GM12878 (cell line): Measurements from ENCODE around the gene FFAR2. TPM values are rescaled to one million over a fixed set of nuclear protein-coding genes. Genes with fewer than 3 reads are reported as not detected.

Experiments
- ATAC-seq: fragments of 200-7000 bp; cut with Tn5 transposase; 3 replicates; pipeline ENCODE4 v1.9.1; 2020; ENCODE audit warnings: mild to moderate bottlenecking, moderate library complexity
- BruUV-seq: library from RNA; stranded (reverse); fragments of 400-500 nt; replicated peaks from 2 replicates; lab custom pipeline; 2021; lab: Mats Ljungman, UMichigan
- CTCF ChIA-PET: fragments of 300-600 bp; sonication (Branson Sonifier 250); formaldehyde crosslinking; extraction: SDS; loops from one replicate; lab custom pipeline; 2021; ENCODE audit warnings: inconsistent platforms; lab: Yijun Ruan, JAX
- POLR2A ChIA-PET: fragments of 350-600 bp; formaldehyde crosslinking; extraction: SDS; loops from one replicate; lab custom pipeline; 2021; ENCODE audit warnings: inconsistent platforms; lab: Charles Lee
- RAD21 ChIA-PET: fragments of 300-600 bp; sonication (Branson Sonifier 250); formaldehyde crosslinking; loops from one replicate; lab custom pipeline; 2023; ENCODE audit warnings: antibody characterized with exemption; ENCODE audit not compliant: unreplicated experiment; lab: Charles Lee
- SMC1A ChIA-PET: fragments of 300-600 bp; sonication (Branson Sonifier 250); formaldehyde crosslinking; loops from one replicate; lab custom pipeline; 2023; ENCODE audit not compliant: unreplicated experiment, uncharacterized antibody; lab: Charles Lee
- DNase-seq: peaks from one replicate; pipeline ENCODE4 v3.0.0-alpha.2; 2011; ENCODE audit warnings: low read depth, low spot score
- FAIRE-seq: peaks from 3 replicates; lab custom pipeline; 2011; peaks lifted over from hg19 to GRCh38; lab: Jason Lieb, UNC
- H2AFZ ChIP-seq: 2 replicates; pipeline ENCODE4 v1.6.0; 2011; ENCODE audit warnings: low read depth, low read length, control low read depth; ENCODE audit not compliant: control insufficient read depth
- H3K27ac ChIP-seq: 2 replicates; pipeline ENCODE4 v1.5.1; 2011; ENCODE audit warnings: control low read depth; ENCODE audit not compliant: control insufficient read depth, insufficient read depth
- H3K27me3 ChIP-seq, 2 experiments: replicated peaks in 1 of 2; 2 replicates each; pipeline versions ENCODE4 v1.6.0 to v1.6.1; 2011; ENCODE audit warnings: low read length in 1 of 2; ENCODE audit not compliant: control insufficient read depth in 2 of 2, insufficient read depth in 2 of 2
- H3K36me3 ChIP-seq, 2 experiments: 2 replicates each; pipeline ENCODE4 v1.5.1; 2011; ENCODE audit warnings: low read length in 1 of 2; ENCODE audit not compliant: control insufficient read depth in 2 of 2, insufficient read depth in 2 of 2
- H3K4me1 ChIP-seq: 2 replicates; pipeline ENCODE4 v1.6.1; 2011; ENCODE audit warnings: mild to moderate bottlenecking, low read length, moderate library complexity, mixed read lengths; ENCODE audit not compliant: control insufficient read depth, insufficient read depth
- H3K4me2 ChIP-seq: 2 replicates; pipeline ENCODE4 v1.6.0; 2011; ENCODE audit warnings: control low read depth; ENCODE audit not compliant: control insufficient read depth, insufficient read depth
- H3K4me3 ChIP-seq: fragments of 200-600 bp; sonication (generic); 2 replicates; pipeline ENCODE4 v1.5.1; 2016
- H3K79me2 ChIP-seq: 2 replicates; pipeline ENCODE4 v1.6.0; 2011; ENCODE audit warnings: low read length; ENCODE audit not compliant: control insufficient read depth, insufficient read depth
- H3K9ac ChIP-seq: 2 replicates; pipeline ENCODE4 v1.8.0; 2011; ENCODE audit warnings: low read length, control low read depth, mixed read lengths; ENCODE audit not compliant: control insufficient read depth, insufficient read depth
- H3K9me3 ChIP-seq: replicated peaks from 3 replicates; pipeline ENCODE4 v1.5.1; 2011; ENCODE audit warnings: mild to moderate bottlenecking, low read length; ENCODE audit not compliant: control insufficient read depth, insufficient read depth
- H4K20me1 ChIP-seq: 2 replicates; pipeline ENCODE4 v1.6.0; 2011; ENCODE audit not compliant: control insufficient read depth, insufficient read depth
- BMI1 ChIP-seq: fragments of 450-650 bp; IDR thresholded peaks from 2 replicates; pipeline ENCODE4 v1.6.1; 2016; ENCODE audit warnings: mild to moderate bottlenecking, moderate library complexity, borderline replicate concordance
- ESRRA ChIP-seq: IDR thresholded peaks from 2 replicates; pipeline ENCODE4 v1.6.1; 2012; ENCODE audit warnings: mild to moderate bottlenecking, low read length, improper control_type of control experiment
- NBN ChIP-seq: fragments of 450-650 bp; IDR thresholded peaks from 2 replicates; pipeline ENCODE4 v1.6.1; 2016
- WGBS: methylation state at CpG from one replicate; pipeline ENCODE4 v1.1.6; 2016; ENCODE audit warnings: low lambda C conversion rate; ENCODE audit not compliant: insufficient replicate concordance, insufficient coverage; ENCODE audit errors: missing lambda C conversion rate; 5-methylcytosine and 5-hydroxymethylcytosine counted together
- in situ Hi-C: fragments of 300-500 bp; cut with MboI; formaldehyde crosslinking; loops from 9 replicates; pipeline ENCODE4 v1.14.3; 2018; ENCODE audit warnings: mixed read lengths
- intact Hi-C: fragments of 100-400 bp; cut with micrococcal nuclease; formaldehyde crosslinking; loops from one replicate; pipeline ENCODE4 v1.14.2; 2022; ENCODE audit not compliant: unreplicated experiment
- polyA plus RNA-seq, 11 experiments: library from polyadenylated mRNA; depleted of rRNA in 4 of 11; unstranded in 6 of 11; stranded (reverse) in 5 of 11; fragments of >200 nt; fragmentation: Nextera tagmentation in 4 of 11; fragmentation: Illumina TruSeq in 1 of 11; extraction: Ambion mirVana in 4 of 11; extraction: Trizol in 1 of 11; gene quantifications; 1 replicate in 1 of 11; 2 replicates in 10 of 11; pipeline versions ENCODE4 v1.2.1 to v1.2.3, GENCODE V29; 2011 to 2016; ENCODE audit warnings: inconsistent platforms in 2 of 11, missing spikeins in 2 of 11, low read depth in 1 of 11
- total RNA-seq, 4 experiments: library from RNA; depleted of rRNA in 3 of 4; stranded (reverse); fragments of >200 nt in 3 of 4; fragmentation: Illumina TruSeq in 1 of 4; extraction: Trizol in 1 of 4; gene quantifications; 2 replicates each; pipeline versions ENCODE4 v1.2.1 to v1.2.3, GENCODE V29; 2013 to 2021
- TF ChIP-seq, protein P1 (sequence below): IDR thresholded peaks from 2 replicates; pipeline ENCODE4 v1.6.1; 2012; ENCODE audit warnings: mild to moderate bottlenecking, low read depth, low read length

FFAR2 gene
- total and polyA plus RNA-seq, 10 of the 15 experiments (the other 5 are each of a cell fraction or from before 2014, with no cell fraction given) = 0.05 to 4.0 (median 2.1) TPM

DNA sequence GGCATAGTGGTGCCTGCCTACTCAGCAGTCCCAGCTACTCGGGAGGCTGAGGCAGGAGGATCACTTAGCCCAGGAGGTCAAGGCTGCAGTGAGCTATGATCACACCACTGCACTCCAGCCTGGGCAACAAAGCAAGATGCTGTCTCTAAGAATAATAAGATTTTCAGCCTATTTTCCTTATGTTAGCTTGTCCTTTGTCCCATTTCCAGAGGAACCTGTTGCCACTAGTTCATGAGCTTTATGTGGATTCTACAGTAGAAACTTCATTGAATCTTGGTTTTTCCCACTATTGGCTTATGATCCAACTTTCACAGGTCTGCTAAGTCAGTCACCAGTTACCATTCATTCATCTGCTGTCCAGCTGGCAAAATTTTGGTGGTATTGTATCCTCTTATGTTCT lies 18.2 kb downstream of the FFAR2 start:
- no peak for TF ChIP-seq ESRRA
- TF ChIP-seq NBN = no peak
- TF ChIP-seq, protein P1, sequence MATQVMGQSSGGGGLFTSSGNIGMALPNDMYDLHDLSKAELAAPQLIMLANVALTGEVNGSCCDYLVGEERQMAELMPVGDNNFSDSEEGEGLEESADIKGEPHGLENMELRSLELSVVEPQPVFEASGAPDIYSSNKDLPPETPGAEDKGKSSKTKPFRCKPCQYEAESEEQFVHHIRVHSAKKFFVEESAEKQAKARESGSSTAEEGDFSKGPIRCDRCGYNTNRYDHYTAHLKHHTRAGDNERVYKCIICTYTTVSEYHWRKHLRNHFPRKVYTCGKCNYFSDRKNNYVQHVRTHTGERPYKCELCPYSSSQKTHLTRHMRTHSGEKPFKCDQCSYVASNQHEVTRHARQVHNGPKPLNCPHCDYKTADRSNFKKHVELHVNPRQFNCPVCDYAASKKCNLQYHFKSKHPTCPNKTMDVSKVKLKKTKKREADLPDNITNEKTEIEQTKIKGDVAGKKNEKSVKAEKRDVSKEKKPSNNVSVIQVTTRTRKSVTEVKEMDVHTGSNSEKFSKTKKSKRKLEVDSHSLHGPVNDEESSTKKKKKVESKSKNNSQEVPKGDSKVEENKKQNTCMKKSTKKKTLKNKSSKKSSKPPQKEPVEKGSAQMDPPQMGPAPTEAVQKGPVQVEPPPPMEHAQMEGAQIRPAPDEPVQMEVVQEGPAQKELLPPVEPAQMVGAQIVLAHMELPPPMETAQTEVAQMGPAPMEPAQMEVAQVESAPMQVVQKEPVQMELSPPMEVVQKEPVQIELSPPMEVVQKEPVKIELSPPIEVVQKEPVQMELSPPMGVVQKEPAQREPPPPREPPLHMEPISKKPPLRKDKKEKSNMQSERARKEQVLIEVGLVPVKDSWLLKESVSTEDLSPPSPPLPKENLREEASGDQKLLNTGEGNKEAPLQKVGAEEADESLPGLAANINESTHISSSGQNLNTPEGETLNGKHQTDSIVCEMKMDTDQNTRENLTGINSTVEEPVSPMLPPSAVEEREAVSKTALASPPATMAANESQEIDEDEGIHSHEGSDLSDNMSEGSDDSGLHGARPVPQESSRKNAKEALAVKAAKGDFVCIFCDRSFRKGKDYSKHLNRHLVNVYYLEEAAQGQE = no peak
- no peak for TF ChIP-seq BMI1
- RAD21 ChIA-PET = interaction anchor here (0.7 to 8.3 kb wide), 9 partner anchors 9 to 324 kb away, joined by 3 to 143 read pairs (median 4); partner anchors contain the start of gene FFAR3

More for the DNA sequence above, 18.2 kb downstream of the FFAR2 start:
- no peaks in the 10 kb centered on the region for H3K9me3 ChIP-seq
- DNase-seq = no peak
- peaks cover 24% of the 10 kb centered on the region for H3K4me1 ChIP-seq
- no peak for FAIRE-seq
- ChIA-PET POLR2A (interaction anchor here (0.7 to 5.9 kb wide), 7 partner anchors 45 to 198 kb away, joined by 3 to 35 read pairs (median 4); no protein-coding TSS in a partner anchor), SMC1A (interaction anchor here (0.6 to 6.8 kb wide), 11 partner anchors 9 to 146 kb away, joined by 3 to 134 read pairs (median 4); no protein-coding TSS in a partner anchor), CTCF (interaction anchor here (0.7 to 4.6 kb wide), 10 partner anchors 21 to 325 kb away, joined by 3 to 39 read pairs (median 6); partner anchors contain the start of gene CD22)
- no peak overlapping the region for H2AFZ ChIP-seq
- no peak overlapping the region for H3K27ac ChIP-seq
- no peak overlapping the region for H3K4me2 ChIP-seq
- in situ Hi-C loops = loop anchor here (5.0 kb wide), 2 partner anchors 119 to 194 kb away; partner anchors contain the start of gene FFAR1
- no peaks in the 10 kb centered on the region for H4K20me1 ChIP-seq
- 5% methylated on average over 1 of the region's 1 CpG for WGBS
- intact Hi-C loops = no loop called here
- no peaks in the 10 kb centered on the region for H3K27me3 ChIP-seq
- BruUV-seq = no TSS peak
- no peak overlapping the region for H3K4me3 ChIP-seq
- H3K79me2 ChIP-seq = no peaks in the 10 kb centered on the region
- H3K36me3 ChIP-seq = no peaks in the 10 kb centered on the region
- no peak for ATAC-seq
- no peak overlapping the region for H3K9ac ChIP-seq
